ENCODE data around the gene LCTL.
A peak's percentile ranks its signal among the peaks of the same experiment; 100 is the strongest.

The LCTL gene

GRCh38 chr15:66524838-66525237 is 41.0 kb downstream of the LCTL start:
- H3K4me3 ChIP-seq (ENCODE audit: control insufficient read depth, low read depth, low read length), result no peak overlapping the region
- TF ChIP-seq CTCF (IDR thresholded peaks at IDR 0.05; ENCODE audit: control insufficient read depth, insufficient read depth, low read depth, low read length, missing control alignments), result no peak
- no peak for DNase-seq (ENCODE audit: low read depth)

- H3K4me3 ChIP-seq (ENCODE audit: control insufficient read depth, low read depth, low read length), result no peak overlapping the region
- no peak for TF ChIP-seq CTCF (IDR thresholded peaks at IDR 0.05; ENCODE audit: control insufficient read depth, insufficient read depth, low read depth, low read length, missing control alignments)
- DNase-seq (ENCODE audit: low read depth), result no peak
These were observed 41.9 kb downstream of the LCTL start for GRCh38 chr15:66523926-66524325.

- H3K4me3 ChIP-seq (ENCODE audit: control insufficient read depth, low read depth, low read length), result no peak overlapping the region
- no peak for DNase-seq (ENCODE audit: low read depth)
- no peak for TF ChIP-seq CTCF (IDR thresholded peaks at IDR 0.05; ENCODE audit: control insufficient read depth, insufficient read depth, low read depth, low read length, missing control alignments)
These were observed 49.9 kb downstream of the LCTL start for GRCh38 chr15:66515901-66516322.

- no peak for DNase-seq (ENCODE audit: low read depth)
- no peak overlapping the region for H3K4me3 ChIP-seq (ENCODE audit: control insufficient read depth, low read depth, low read length)
- no peak for TF ChIP-seq CTCF (IDR thresholded peaks at IDR 0.05; ENCODE audit: control insufficient read depth, insufficient read depth, low read depth, low read length, missing control alignments)
These were observed 51.2 kb downstream of the LCTL start for GRCh38 chr15:66514586-66514985.

- H3K4me3 ChIP-seq (ENCODE audit: control insufficient read depth, low read depth, low read length), result no peak overlapping the region
- TF ChIP-seq CTCF (IDR thresholded peaks at IDR 0.05; ENCODE audit: control insufficient read depth, insufficient read depth, low read depth, low read length, missing control alignments), result no peak
- DNase-seq (ENCODE audit: low read depth), result no peak
These were observed 57.4 kb downstream of the LCTL start for GRCh38 chr15:66508293-66508883.

GRCh38 chr15:66505818-66506217 is 60.0 kb downstream of the LCTL start:
- DNase-seq (ENCODE audit: low read depth), result no peak
- peak overlapping the region; percentile 96 for H3K4me3 ChIP-seq (ENCODE audit: control insufficient read depth, low read depth, low read length)
- TF ChIP-seq CTCF (IDR thresholded peaks at IDR 0.05; ENCODE audit: control insufficient read depth, insufficient read depth, low read depth, low read length, missing control alignments), result no peak

- DNase-seq (ENCODE audit: low read depth), result no peak
- no peak for TF ChIP-seq CTCF (IDR thresholded peaks at IDR 0.05; ENCODE audit: control insufficient read depth, insufficient read depth, low read depth, low read length, missing control alignments)
- peak overlapping the region; percentile 96 for H3K4me3 ChIP-seq (ENCODE audit: control insufficient read depth, low read depth, low read length)
These were observed 60.4 kb downstream of the LCTL start for GRCh38 chr15:66505430-66505811.
